SK-N-SH (cell line): Measurements from ENCODE around the gene RYR3. TPM values are rescaled to one million over a fixed set of nuclear protein-coding genes. Genes with fewer than 3 reads are reported as not detected.

Experiments used
- CTCF ChIA-PET: fragments of 300-600, 350-600 bp; formaldehyde crosslinking; extraction: SDS; loops from one replicate; lab custom pipeline; 2021; lab: Yijun Ruan, JAX
- POLR2A ChIA-PET: fragments of 350-600 bp; sonication (Branson Sonifier 250); formaldehyde crosslinking; extraction: SDS; loops from one replicate; lab custom pipeline; 2020; ENCODE audit warnings: antibody characterized with exemption, inconsistent platforms; lab: Yijun Ruan, JAX
- DNase-seq: peaks from one replicate; pipeline ENCODE4 v3.0.0; 2012
- H2AFZ ChIP-seq: fragments of 200-600 bp; sonication (generic); 2 replicates; pipeline ENCODE4 v1.8.1; 2016; ENCODE audit warnings: antibody characterized with exemption, mild to moderate bottlenecking, low read depth
- H3F3A ChIP-seq: fragments of 200-600 bp; sonication (generic); replicated peaks from 2 replicates; pipeline ENCODE3; 2016; ENCODE audit warnings: antibody characterized with exemption, mild to moderate bottlenecking; ENCODE audit not compliant: insufficient read depth
- H3K27ac ChIP-seq, 2 experiments: fragments of 200-500 bp in 1 of 2; fragments of 200-600 bp in 1 of 2; sonication (Bioruptor generic) in 1 of 2; sonication (generic), shearing (Covaris generic) in 1 of 2; 2 replicates each; pipeline versions ENCODE4 v1.5.1 to v1.6.1; 2014 to 2016; ENCODE audit warnings: low read depth in 2 of 2, inconsistent platforms in 1 of 2, low read length in 1 of 2, mild to moderate bottlenecking in 1 of 2, mixed read lengths in 1 of 2
- H3K27me3 ChIP-seq: fragments of 200-600 bp; sonication (generic), shearing (Covaris generic); 2 replicates; pipeline ENCODE4 v1.6.1; 2016; ENCODE audit warnings: mixed run types; ENCODE audit not compliant: insufficient read depth
- H3K36me3 ChIP-seq, 2 experiments: fragments of 200-500 bp in 1 of 2; fragments of 200-600 bp in 1 of 2; sonication (Bioruptor generic) in 1 of 2; sonication (generic) in 1 of 2; replicated peaks in 1 of 2; 2 replicates each; pipeline versions ENCODE3 to v1.5.1; 2014 to 2016; ENCODE audit warnings: low read length in 1 of 2, mild to moderate bottlenecking in 1 of 2; ENCODE audit not compliant: insufficient read depth in 2 of 2, control insufficient read depth in 1 of 2
- H3K4me1 ChIP-seq, 2 experiments: fragments of 200-500 bp in 1 of 2; fragments of 200-600 bp in 1 of 2; sonication (Bioruptor generic) in 1 of 2; sonication (generic), shearing (Covaris generic) in 1 of 2; 2 replicates each; pipeline versions ENCODE4 v1.5.1 to v1.6.1; 2014 to 2016; ENCODE audit warnings: low read depth in 1 of 2, low read length in 1 of 2, mixed run types in 1 of 2; ENCODE audit not compliant: insufficient read depth in 2 of 2, control insufficient read depth in 1 of 2
- H3K4me2 ChIP-seq: fragments of 200-600 bp; sonication (generic), shearing (Covaris generic); 2 replicates; pipeline ENCODE4 v1.6.1; 2017; ENCODE audit warnings: mixed run types
- H3K4me3 ChIP-seq, 2 experiments: fragments of 200-500 bp in 1 of 2; fragments of 200-600 bp in 1 of 2; sonication (Bioruptor generic) in 1 of 2; sonication (generic), shearing (Covaris generic) in 1 of 2; 2 replicates each; pipeline versions ENCODE4 v1.5.1 to v1.8.1; 2014 to 2016; ENCODE audit warnings: low read depth in 2 of 2, inconsistent platforms in 1 of 2, low read length in 1 of 2, mild to moderate bottlenecking in 1 of 2, mixed read lengths in 1 of 2, moderate library complexity in 1 of 2
- H3K79me2 ChIP-seq: fragments of 200-600 bp; sonication (generic); 2 replicates; pipeline ENCODE4 v1.8.1; 2017; ENCODE audit warnings: mild to moderate bottlenecking; ENCODE audit not compliant: insufficient read depth
- H3K9ac ChIP-seq: fragments of 200-600 bp; sonication (generic); 2 replicates; pipeline ENCODE4 v1.6.1; 2017; ENCODE audit warnings: mixed run types
- H3K9me2 ChIP-seq: fragments of 200-600 bp; sonication (generic); 2 replicates; pipeline ENCODE4 v1.6.1; 2017; ENCODE audit warnings: mixed run types
- H3K9me3 ChIP-seq: fragments of 200-600 bp; sonication (generic); 2 replicates; pipeline ENCODE4 v1.6.1; 2017; ENCODE audit warnings: mixed run types, mild to moderate bottlenecking, moderate library complexity
- H4K20me1 ChIP-seq: fragments of 200-600 bp; sonication (generic); 2 replicates; pipeline ENCODE4 v1.6.1; 2017; ENCODE audit warnings: mild to moderate bottlenecking, mixed run types; ENCODE audit not compliant: insufficient read depth
- CHD2 ChIP-seq: fragments of 150-350 bp; IDR thresholded peaks from 2 replicates; pipeline ENCODE4 v1.6.1; 2018; ENCODE audit warnings: low read length; ENCODE audit not compliant: partially characterized antibody
- ELF1 ChIP-seq: IDR thresholded peaks from 2 replicates; pipeline ENCODE4 v1.4.0; 2012
- EP300 ChIP-seq, 2 experiments: IDR thresholded peaks; 2 replicates each; pipeline versions ENCODE4 v1.4.0 to v1.6.1; 2012; ENCODE audit warnings: borderline replicate concordance in 1 of 2, low read depth in 1 of 2, low read length in 1 of 2
- EZH2phosphoT487 ChIP-seq: fragments of 200-600 bp; sonication (generic); IDR thresholded peaks from 2 replicates; pipeline ENCODE4 v1.6.1; 2017; ENCODE audit warnings: low read depth, mixed run types, mild to moderate bottlenecking, antibody characterized with exemption, moderate library complexity, borderline replicate concordance
- FOXJ3 ChIP-seq: sonication (generic); formaldehyde crosslinking; IDR thresholded peaks from 2 replicates; pipeline ENCODE4 v1.5.1; 2020; ENCODE audit warnings: mild to moderate bottlenecking, missing genetic modification reagents
- FOXM1 ChIP-seq: IDR thresholded peaks from 2 replicates; pipeline ENCODE4 v1.4.0; 2012; ENCODE audit warnings: low read depth, mild to moderate bottlenecking
- GABPA ChIP-seq: IDR thresholded peaks from 2 replicates; pipeline ENCODE4 v1.4.0; 2012; ENCODE audit warnings: low read depth, mild to moderate bottlenecking
- JUND ChIP-seq: IDR thresholded peaks from 2 replicates; pipeline ENCODE4 v1.4.0; 2012
- MXI1 ChIP-seq: IDR thresholded peaks from 2 replicates; pipeline ENCODE4 v1.6.1; 2012; ENCODE audit warnings: mild to moderate bottlenecking, low read depth, low read length, improper control_type of control experiment
- NFIC ChIP-seq: IDR thresholded peaks from 2 replicates; pipeline ENCODE4 v1.4.0; 2012; ENCODE audit warnings: borderline replicate concordance
- NRF1 ChIP-seq: IDR thresholded peaks from 2 replicates; pipeline ENCODE4 v1.6.1; 2012; ENCODE audit warnings: low read depth, mild to moderate bottlenecking, low read length
- POLR2AphosphoS5 ChIP-seq: IDR thresholded peaks from 2 replicates; pipeline ENCODE4 v1.6.1; 2012; ENCODE audit warnings: low read depth, low read length
- RAD21 ChIP-seq: IDR thresholded peaks from 2 replicates; pipeline ENCODE4 v1.6.1; 2012; ENCODE audit warnings: mild to moderate bottlenecking, low read length
- RXRA ChIP-seq: IDR thresholded peaks from 2 replicates; pipeline ENCODE4 v1.4.0; 2012; ENCODE audit warnings: low read depth, mild to moderate bottlenecking, borderline replicate concordance
- SIN3A ChIP-seq: IDR thresholded peaks from 2 replicates; pipeline ENCODE4 v1.6.1; 2012; ENCODE audit warnings: low read depth, mild to moderate bottlenecking, low read length, moderate library complexity, borderline replicate concordance
- TAF1 ChIP-seq: IDR thresholded peaks from 2 replicates; pipeline ENCODE4 v1.6.1; 2012; ENCODE audit warnings: low read depth, mild to moderate bottlenecking, low read length, moderate library complexity, borderline replicate concordance
- TCF12 ChIP-seq: IDR thresholded peaks from 2 replicates; pipeline ENCODE4 v1.4.0; 2012
- TEAD4 ChIP-seq: IDR thresholded peaks from 2 replicates; pipeline ENCODE4 v1.4.0; 2012; ENCODE audit warnings: mild to moderate bottlenecking, borderline replicate concordance; ENCODE audit not compliant: insufficient read depth
- WGBS: methylation state at CpG from one replicate; pipeline ENCODE4 v1.1.6; 2017; ENCODE audit warnings: low lambda C conversion rate; 5-methylcytosine and 5-hydroxymethylcytosine counted together
- polyA plus RNA-seq, 3 experiments: library from polyadenylated mRNA; depleted of rRNA; stranded (reverse); fragments of >200 nt; gene quantifications; 2 replicates each; pipeline ENCODE4 v1.2.3, GENCODE V29; 2012
- TF ChIP-seq, protein P1 (sequence below): IDR thresholded peaks from 2 replicates; pipeline ENCODE4; 2012
- TF ChIP-seq, protein P2 (sequence below): fragments of 150-350 bp; IDR thresholded peaks from 2 replicates; pipeline ENCODE4 v1.6.1; 2017; ENCODE audit warnings: antibody characterized with exemption, low read length, low read depth, borderline replicate concordance
- TF ChIP-seq, protein P3 (sequence below): IDR thresholded peaks from 2 replicates; pipeline ENCODE4 v1.4.0; 2012; ENCODE audit warnings: low read depth, borderline replicate concordance
- TF ChIP-seq, protein P4 (sequence below): fragments of 150-350 bp; IDR thresholded peaks from 2 replicates; pipeline ENCODE4 v1.6.1; 2016; ENCODE audit warnings: mild to moderate bottlenecking, low read depth, low read length

RYR3 gene
- polyA plus RNA-seq, 1 of the 3 experiments (the other 2 are of a cell fraction), result 0.02 TPM

DNA sequence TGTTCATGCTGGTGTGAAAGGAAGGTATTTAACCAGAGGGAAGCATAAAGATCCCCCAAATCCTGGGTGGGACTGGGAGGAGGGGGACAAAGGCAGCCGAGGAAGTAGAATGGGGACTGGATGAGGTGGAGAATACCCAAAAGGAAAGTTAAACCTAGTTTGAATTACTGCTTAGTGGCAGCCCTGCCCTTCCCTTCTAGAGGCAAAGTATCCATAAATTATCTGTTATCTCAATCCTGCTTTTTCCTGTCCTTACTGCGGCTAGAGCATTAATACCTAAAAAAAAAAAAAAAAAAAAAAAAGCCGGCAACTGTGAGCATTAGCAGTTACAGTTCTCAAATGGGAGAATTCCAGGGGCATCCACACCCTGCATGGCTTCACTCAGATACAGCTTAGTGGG is 139.0 kb downstream of the RYR3 start (continued):
- TF ChIP-seq, protein P1, sequence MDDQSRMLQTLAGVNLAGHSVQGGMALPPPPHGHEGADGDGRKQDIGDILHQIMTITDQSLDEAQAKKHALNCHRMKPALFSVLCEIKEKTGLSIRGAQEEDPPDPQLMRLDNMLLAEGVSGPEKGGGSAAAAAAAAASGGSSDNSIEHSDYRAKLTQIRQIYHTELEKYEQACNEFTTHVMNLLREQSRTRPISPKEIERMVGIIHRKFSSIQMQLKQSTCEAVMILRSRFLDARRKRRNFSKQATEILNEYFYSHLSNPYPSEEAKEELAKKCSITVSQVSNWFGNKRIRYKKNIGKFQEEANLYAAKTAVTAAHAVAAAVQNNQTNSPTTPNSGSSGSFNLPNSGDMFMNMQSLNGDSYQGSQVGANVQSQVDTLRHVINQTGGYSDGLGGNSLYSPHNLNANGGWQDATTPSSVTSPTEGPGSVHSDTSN, result no peak
- no peak for TF ChIP-seq MXI1
- TF ChIP-seq, all 33 proteins: peak for 0

DNA sequence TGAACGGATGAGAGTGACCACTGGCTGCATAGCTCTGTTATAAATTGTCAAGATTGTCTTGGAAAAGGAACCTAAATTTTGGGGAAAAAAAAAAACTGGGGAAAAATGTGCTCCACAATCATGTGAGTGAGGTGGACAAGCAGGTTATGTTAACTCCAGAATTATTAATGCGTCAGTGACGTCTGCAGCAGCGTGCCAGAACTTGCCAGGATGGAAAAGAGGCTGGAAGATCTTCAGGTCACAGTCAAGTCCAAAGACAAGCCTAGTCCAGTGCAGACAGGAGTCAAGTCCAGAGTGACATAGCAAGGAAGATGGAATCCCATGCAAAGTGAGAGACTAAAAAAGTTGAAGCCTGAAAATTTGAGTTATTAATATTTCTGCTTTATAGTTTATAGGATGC is 140.6 kb downstream of the RYR3 start:
- Histone ChIP-seq H3K9me2 (no peaks in the 10 kb centered on the region), H3K4me1 (no peaks in the 10 kb centered on the region; a peak in 1 of 4 replicates), H3K79me2 (no peaks in the 10 kb centered on the region)
- DNase-seq, result no peak
- WGBS, result 70% methylated on average over 4 of the region's 4 CpGs
- no peak for TF ChIP-seq POLR2AphosphoS5
- no peak for TF ChIP-seq GABPA
- TF ChIP-seq EZH2phosphoT487, result no peak
- no peak for TF ChIP-seq FOXM1
- TF ChIP-seq EP300 (IDR thresholded peaks at IDR 0.05; ENCODE audit: borderline replicate concordance in 1 of 2, low read depth in 1 of 2, low read length in 1 of 2), result no peak
- no peak for TF ChIP-seq SIN3A
- TF ChIP-seq, all 33 proteins: peak for 0
- Histone ChIP-seq H3K27ac (no peak overlapping the region), H3F3A (no peaks in the 10 kb centered on the region), H3K27me3 (no peaks in the 10 kb centered on the region), H3K36me3 (no peaks in the 10 kb centered on the region), H3K4me2 (no peak overlapping the region), H3K9ac (no peak overlapping the region), H3K4me3 (no peak overlapping the region), H2AFZ (no peak overlapping the region), H4K20me1 (no peaks in the 10 kb centered on the region), H3K9me3 (no peaks in the 10 kb centered on the region)
- POLR2A ChIA-PET, result no interaction called here
- CTCF ChIA-PET, result interaction anchor here (0.9 kb wide), 1 partner anchor 38 kb away, joined by 3 read pairs; no protein-coding TSS in a partner anchor

DNA sequence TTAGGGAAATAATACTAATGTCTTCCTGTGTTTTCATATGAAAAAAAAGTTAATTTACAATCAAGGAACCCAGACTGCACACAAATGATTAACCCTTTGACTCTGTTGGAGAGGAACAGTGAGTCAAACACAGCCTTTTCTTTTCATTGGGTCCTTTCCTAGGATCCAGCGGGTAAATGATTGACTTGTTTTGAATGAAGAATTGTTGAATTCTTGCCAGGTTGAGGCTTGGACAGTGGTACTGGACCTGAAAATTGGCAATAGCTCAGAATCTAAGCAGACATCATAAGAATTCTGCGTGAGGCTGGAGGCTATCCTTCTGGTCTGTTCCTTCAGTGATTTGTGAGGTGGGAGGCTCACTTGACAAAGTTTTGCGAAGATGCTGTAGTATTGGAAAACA is 143.0 kb downstream of the RYR3 start:
- WGBS, result 64% methylated on average over 3 of the region's 3 CpGs
- CTCF ChIA-PET, result no interaction called here
- POLR2A ChIA-PET, result no interaction called here

More for the DNA sequence above, 143.0 kb downstream of the RYR3 start:
- H3K79me2 ChIP-seq, result no peaks in the 10 kb centered on the region
- no peaks in the 10 kb centered on the region for H3F3A ChIP-seq
- TF ChIP-seq FOXJ3 (CRISPR knock-in tag) (no peak), CHD2 (no peak), ELF1 (no peak), NRF1 (no peak), NFIC (no peak), TAF1 (no peak), RXRA (no peak), GABPA (no peak), MXI1 (no peak), RAD21 (no peak), EP300 (IDR thresholded peaks at IDR 0.05; ENCODE audit: borderline replicate concordance in 1 of 2, low read depth in 1 of 2, low read length in 1 of 2) (no peak), JUND (no peak), TCF12 (no peak), TEAD4 (no peak), SIN3A (no peak)
- TF ChIP-seq, protein P2, sequence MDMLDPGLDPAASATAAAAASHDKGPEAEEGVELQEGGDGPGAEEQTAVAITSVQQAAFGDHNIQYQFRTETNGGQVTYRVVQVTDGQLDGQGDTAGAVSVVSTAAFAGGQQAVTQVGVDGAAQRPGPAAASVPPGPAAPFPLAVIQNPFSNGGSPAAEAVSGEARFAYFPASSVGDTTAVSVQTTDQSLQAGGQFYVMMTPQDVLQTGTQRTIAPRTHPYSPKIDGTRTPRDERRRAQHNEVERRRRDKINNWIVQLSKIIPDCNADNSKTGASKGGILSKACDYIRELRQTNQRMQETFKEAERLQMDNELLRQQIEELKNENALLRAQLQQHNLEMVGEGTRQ, result no peak
- TF ChIP-seq, protein P3, sequence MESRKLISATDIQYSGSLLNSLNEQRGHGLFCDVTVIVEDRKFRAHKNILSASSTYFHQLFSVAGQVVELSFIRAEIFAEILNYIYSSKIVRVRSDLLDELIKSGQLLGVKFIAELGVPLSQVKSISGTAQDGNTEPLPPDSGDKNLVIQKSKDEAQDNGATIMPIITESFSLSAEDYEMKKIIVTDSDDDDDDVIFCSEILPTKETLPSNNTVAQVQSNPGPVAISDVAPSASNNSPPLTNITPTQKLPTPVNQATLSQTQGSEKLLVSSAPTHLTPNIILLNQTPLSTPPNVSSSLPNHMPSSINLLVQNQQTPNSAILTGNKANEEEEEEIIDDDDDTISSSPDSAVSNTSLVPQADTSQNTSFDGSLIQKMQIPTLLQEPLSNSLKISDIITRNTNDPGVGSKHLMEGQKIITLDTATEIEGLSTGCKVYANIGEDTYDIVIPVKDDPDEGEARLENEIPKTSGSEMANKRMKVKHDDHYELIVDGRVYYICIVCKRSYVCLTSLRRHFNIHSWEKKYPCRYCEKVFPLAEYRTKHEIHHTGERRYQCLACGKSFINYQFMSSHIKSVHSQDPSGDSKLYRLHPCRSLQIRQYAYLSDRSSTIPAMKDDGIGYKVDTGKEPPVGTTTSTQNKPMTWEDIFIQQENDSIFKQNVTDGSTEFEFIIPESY, result no peak
- TF ChIP-seq, protein P4, sequence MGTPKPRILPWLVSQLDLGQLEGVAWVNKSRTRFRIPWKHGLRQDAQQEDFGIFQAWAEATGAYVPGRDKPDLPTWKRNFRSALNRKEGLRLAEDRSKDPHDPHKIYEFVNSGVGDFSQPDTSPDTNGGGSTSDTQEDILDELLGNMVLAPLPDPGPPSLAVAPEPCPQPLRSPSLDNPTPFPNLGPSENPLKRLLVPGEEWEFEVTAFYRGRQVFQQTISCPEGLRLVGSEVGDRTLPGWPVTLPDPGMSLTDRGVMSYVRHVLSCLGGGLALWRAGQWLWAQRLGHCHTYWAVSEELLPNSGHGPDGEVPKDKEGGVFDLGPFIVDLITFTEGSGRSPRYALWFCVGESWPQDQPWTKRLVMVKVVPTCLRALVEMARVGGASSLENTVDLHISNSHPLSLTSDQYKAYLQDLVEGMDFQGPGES, result no peak
- no peak overlapping the region for H2AFZ ChIP-seq
- no peaks in the 10 kb centered on the region for H4K20me1 ChIP-seq
- H3K36me3 ChIP-seq, result no peaks in the 10 kb centered on the region
- H3K27ac ChIP-seq, result no peak overlapping the region
- no peaks in the 10 kb centered on the region; a peak in 1 of 4 replicates for H3K4me1 ChIP-seq
- no peaks in the 10 kb centered on the region for H3K27me3 ChIP-seq
- H3K9me2 ChIP-seq, result no peaks in the 10 kb centered on the region
- no peaks in the 10 kb centered on the region for H3K9me3 ChIP-seq
- no peak overlapping the region for H3K4me2 ChIP-seq
- no peak for DNase-seq
- H3K9ac ChIP-seq, result no peak overlapping the region
- H3K4me3 ChIP-seq, result no peak overlapping the region
